Measurements from ENCODE around the gene LARP1B. TPM values are rescaled to one million over a fixed set of nuclear protein-coding genes. Genes with fewer than 3 reads are reported as not detected.

Gene LARP1B
- total and polyA plus RNA-seq, 7 donors = 14.4 to 30.3 (median 18.2) TPM

GRCh38 chr4:128159967-128160366 is 98.9 kb downstream of the LARP1B start:
- intact Hi-C loops (cut with DNase I) = no loop called here
- WGBS, 2 donors = 73 to 84% methylated on average over 2 of the region's 2 CpGs

GRCh38 chr4:128161138-128161537 is 100.0 kb downstream of the LARP1B start:
- DNase-seq = no peak
- H3K4me3 ChIP-seq = no peak overlapping the region
- no peaks in the 10 kb centered on the region for H3K27me3 ChIP-seq
- TF ChIP-seq CTCF (IDR thresholded peaks at IDR 0.05) (no peak), POLR2AphosphoS5 (IDR thresholded peaks at IDR 0.05) (no peak), EP300 (IDR thresholded peaks at IDR 0.05) (no peak), POLR2A (IDR thresholded peaks at IDR 0.05) (no peak)
- peaks cover 0 to 5% (median 2%) of the 10 kb centered on the region in 4 donors for H3K4me1 ChIP-seq
- 90 to 98% methylated on average over 1 of the region's 1 CpG for WGBS, 2 donors
- no peaks in the 10 kb centered on the region for H3K9me3 ChIP-seq
- peaks cover 0 to 2% (median 0%) of the 10 kb centered on the region in 4 donors for H3K36me3 ChIP-seq
- H3K27ac ChIP-seq = no peak overlapping the region
- intact Hi-C loops (cut with DNase I) = no loop called here

More at GRCh38 chr4:128159967-128160366, 98.9 kb downstream of the LARP1B start:
- H3K27ac ChIP-seq = no peak overlapping the region
- DNase-seq = no peak
- H3K4me3 ChIP-seq = no peak overlapping the region
- H3K27me3 ChIP-seq = no peaks in the 10 kb centered on the region
- no peak for TF ChIP-seq POLR2A (IDR thresholded peaks at IDR 0.05)
- peaks cover 0 to 5% (median 2%) of the 10 kb centered on the region in 4 donors for H3K4me1 ChIP-seq
- H3K36me3 ChIP-seq = peaks cover 0 to 10% (median 3%) of the 10 kb centered on the region in 4 donors
- H3K9me3 ChIP-seq = no peaks in the 10 kb centered on the region

GRCh38 chr4:128162434-128162833 is 101.3 kb downstream of the LARP1B start:
- intact Hi-C loops (cut with DNase I) = no loop called here
- 93 to 94% methylated on average over 1 of the region's 1 CpG for WGBS, 2 donors
- DNase-seq = no peak
- TF ChIP-seq CTCF (IDR thresholded peaks at IDR 0.05) (no peak), POLR2A (IDR thresholded peaks at IDR 0.05) (no peak), EP300 (IDR thresholded peaks at IDR 0.05) (no peak), POLR2AphosphoS5 (IDR thresholded peaks at IDR 0.05) (no peak)
- Histone ChIP-seq H3K36me3 (no peaks in the 10 kb centered on the region), H3K9me3 (no peaks in the 10 kb centered on the region), H3K4me3 (no peak overlapping the region), H3K27me3 (no peaks in the 10 kb centered on the region), H3K4me1 (peaks cover 0 to 5% (median 2%) of the 10 kb centered on the region in 4 donors), H3K27ac (no peak overlapping the region)

- TF ChIP-seq POLR2AphosphoS5 (IDR thresholded peaks at IDR 0.05) (no peak), EP300 (IDR thresholded peaks at IDR 0.05) (no peak), POLR2A (IDR thresholded peaks at IDR 0.05) (no peak)
- Histone ChIP-seq H3K27ac (no peak overlapping the region), H3K4me1 (peaks cover 0 to 5% (median 2%) of the 10 kb centered on the region in 4 donors), H3K4me3 (no peak overlapping the region), H3K36me3 (no peaks in the 10 kb centered on the region), H3K9me3 (no peaks in the 10 kb centered on the region), H3K27me3 (no peaks in the 10 kb centered on the region)
- DNase-seq = no peak
- intact Hi-C loops (cut with DNase I) = no loop called here
- WGBS, 2 donors = 82 to 93% methylated on average over 4 of the region's 4 CpGs
Observed at GRCh38 chr4:128163177-128164117, 102.3 kb downstream of the LARP1B start.

GRCh38 chr4:128166982-128167381 is 105.9 kb downstream of the LARP1B start:
- Histone ChIP-seq H3K27ac (no peak overlapping the region), H3K4me3 (no peak overlapping the region), H3K36me3 (no peaks in the 10 kb centered on the region), H3K9me3 (no peaks in the 10 kb centered on the region), H3K4me1 (peaks cover 0 to 4% (median 0%) of the 10 kb centered on the region in 4 donors), H3K27me3 (no peaks in the 10 kb centered on the region)
- 91 to 92% methylated on average over 2 of the region's 2 CpGs for WGBS, 2 donors
- intact Hi-C loops (cut with DNase I) = no loop called here
- DNase-seq = no peak
- TF ChIP-seq EP300 (IDR thresholded peaks at IDR 0.05) (no peak), POLR2A (IDR thresholded peaks at IDR 0.05) (no peak), CTCF (IDR thresholded peaks at IDR 0.05) (no peak), POLR2AphosphoS5 (IDR thresholded peaks at IDR 0.05) (no peak)

Data from sigmoid colon (tissue), 7 donors.